ENCODE measurements around the gene OSCAR. TPM values are rescaled to one million over a fixed set of nuclear protein-coding genes. Genes with fewer than 3 reads are reported as not detected.

Gene OSCAR
- total RNA-seq, 2 donors from 2014 or later: 2.4 TPM; not detected in 1

DNA sequence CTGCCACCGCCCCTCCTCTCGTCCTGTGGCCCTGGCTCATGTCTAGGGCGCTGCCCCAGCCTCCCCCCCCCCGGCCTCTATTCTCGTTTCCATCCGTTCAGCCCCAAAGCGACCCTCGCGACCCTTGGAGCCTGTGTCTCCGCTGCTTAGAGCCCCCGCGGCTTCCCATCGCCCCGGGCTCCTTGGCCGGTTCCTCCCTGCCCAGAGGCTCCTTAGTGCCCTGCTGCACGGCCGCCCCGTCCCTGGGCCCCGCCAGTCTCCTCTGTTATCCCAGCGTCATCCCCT, 27.8 kb upstream of the OSCAR start:
- H3K4me3 ChIP-seq: no peak overlapping the region
- H3K9me3 ChIP-seq: no peaks in the 10 kb centered on the region
- TF ChIP-seq, protein P1, sequence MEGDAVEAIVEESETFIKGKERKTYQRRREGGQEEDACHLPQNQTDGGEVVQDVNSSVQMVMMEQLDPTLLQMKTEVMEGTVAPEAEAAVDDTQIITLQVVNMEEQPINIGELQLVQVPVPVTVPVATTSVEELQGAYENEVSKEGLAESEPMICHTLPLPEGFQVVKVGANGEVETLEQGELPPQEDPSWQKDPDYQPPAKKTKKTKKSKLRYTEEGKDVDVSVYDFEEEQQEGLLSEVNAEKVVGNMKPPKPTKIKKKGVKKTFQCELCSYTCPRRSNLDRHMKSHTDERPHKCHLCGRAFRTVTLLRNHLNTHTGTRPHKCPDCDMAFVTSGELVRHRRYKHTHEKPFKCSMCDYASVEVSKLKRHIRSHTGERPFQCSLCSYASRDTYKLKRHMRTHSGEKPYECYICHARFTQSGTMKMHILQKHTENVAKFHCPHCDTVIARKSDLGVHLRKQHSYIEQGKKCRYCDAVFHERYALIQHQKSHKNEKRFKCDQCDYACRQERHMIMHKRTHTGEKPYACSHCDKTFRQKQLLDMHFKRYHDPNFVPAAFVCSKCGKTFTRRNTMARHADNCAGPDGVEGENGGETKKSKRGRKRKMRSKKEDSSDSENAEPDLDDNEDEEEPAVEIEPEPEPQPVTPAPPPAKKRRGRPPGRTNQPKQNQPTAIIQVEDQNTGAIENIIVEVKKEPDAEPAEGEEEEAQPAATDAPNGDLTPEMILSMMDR (IDR thresholded peaks at IDR 0.05): no peak
- no peak for DNase-seq (ENCODE audit: low spot score)
- H3K27me3 ChIP-seq: no peaks in the 10 kb centered on the region
- peaks cover 79% of the 10 kb centered on the region for H3K36me3 ChIP-seq
- no peaks in the 10 kb centered on the region for H3K4me1 ChIP-seq
- H3K27ac ChIP-seq: no peak overlapping the region

DNA sequence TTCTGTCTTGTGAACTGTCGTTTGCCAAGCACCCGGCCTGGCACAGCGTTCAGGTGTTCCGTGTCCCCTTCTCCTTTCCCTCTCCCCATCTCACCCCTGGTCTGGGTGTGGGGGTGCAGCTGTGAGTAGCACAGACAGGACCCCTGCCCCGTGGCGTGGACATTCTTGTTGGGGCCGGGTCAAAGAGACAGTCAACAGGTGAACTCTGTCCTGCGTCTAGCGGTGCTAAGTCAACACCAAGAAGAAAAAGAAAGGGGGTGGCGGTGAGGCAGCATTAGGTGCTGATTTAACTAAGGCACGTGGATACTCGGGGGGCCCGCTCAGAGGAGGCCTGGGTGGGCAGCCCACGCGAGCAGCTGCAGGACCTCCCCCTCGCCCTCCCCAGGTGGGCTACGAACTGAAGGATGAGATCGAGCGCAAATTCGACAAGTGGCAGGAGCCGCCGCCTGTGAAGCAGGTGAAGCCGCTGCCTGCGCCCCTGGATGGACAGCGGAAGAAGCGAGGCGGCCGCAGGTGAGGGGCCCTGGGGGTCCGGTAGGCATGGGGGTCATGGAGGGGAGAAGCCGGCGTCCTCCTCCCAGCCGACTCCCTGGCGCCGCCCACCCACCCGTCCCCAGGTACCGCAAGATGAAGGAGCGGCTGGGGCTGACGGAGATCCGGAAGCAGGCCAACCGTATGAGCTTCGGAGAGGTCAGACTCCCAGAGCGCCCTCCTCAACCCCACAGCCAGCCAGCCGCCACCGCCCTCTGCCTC, 27.3 kb upstream of the OSCAR start:
- no peak overlapping the region for H3K4me3 ChIP-seq
- no peak for DNase-seq (ENCODE audit: low spot score)
- no peaks in the 10 kb centered on the region for H3K4me1 ChIP-seq
- H3K27me3 ChIP-seq: no peaks in the 10 kb centered on the region
- no peak overlapping the region for H3K27ac ChIP-seq
- TF ChIP-seq, protein P1 (IDR thresholded peaks at IDR 0.05): no peak
- peaks cover 84% of the 10 kb centered on the region for H3K36me3 ChIP-seq
- H3K9me3 ChIP-seq: no peaks in the 10 kb centered on the region

DNA sequence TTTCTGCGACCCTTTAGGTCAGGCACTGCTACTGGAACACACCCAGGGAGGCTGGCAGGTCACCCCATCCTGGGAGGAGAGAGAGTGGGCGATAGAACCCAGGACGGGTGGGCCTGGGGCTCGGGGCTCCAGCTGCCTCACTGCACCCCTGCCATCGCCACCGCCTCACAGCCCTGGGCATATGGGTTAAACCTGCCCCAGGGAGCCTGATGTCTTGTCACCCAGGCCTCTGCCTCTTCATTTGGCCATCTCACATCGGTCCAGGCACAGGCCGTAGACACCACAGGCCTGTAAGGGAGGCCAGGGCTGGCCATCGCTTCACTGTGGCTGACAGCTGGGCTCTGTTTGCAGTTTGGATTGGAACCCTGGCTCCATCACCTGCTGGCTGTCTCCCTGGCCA, 25.1 kb upstream of the OSCAR start:
- Histone ChIP-seq H3K36me3 (peaks cover 86% of the 10 kb centered on the region), H3K4me1 (no peaks in the 10 kb centered on the region), H3K27ac (no peak overlapping the region), H3K27me3 (no peaks in the 10 kb centered on the region), H3K9me3 (no peaks in the 10 kb centered on the region), H3K4me3 (no peak overlapping the region)
- TF ChIP-seq, protein P1 (IDR thresholded peaks at IDR 0.05): no peak
- DNase-seq (ENCODE audit: low spot score): no peak

DNA sequence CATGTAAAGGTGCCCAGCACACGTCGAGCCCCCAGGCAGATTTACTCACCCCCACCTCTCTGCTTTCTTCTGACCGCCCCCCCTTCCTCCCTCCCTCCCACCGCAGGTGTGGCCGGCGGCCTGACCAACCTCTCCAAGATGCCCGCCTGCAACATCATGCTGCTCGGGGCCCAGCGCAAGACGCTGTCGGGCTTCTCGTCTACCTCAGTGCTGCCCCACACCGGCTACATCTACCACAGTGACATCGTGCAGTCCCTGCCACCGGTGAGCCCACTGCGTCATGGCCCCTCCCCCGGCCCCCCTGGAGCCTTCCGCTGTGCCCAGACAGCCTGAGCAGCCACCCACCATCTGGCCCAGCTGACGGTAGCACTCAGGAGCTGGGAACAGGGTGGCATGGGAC, 23.8 kb upstream of the OSCAR start:
- H3K36me3 ChIP-seq: peaks cover 91% of the 10 kb centered on the region

DNA sequence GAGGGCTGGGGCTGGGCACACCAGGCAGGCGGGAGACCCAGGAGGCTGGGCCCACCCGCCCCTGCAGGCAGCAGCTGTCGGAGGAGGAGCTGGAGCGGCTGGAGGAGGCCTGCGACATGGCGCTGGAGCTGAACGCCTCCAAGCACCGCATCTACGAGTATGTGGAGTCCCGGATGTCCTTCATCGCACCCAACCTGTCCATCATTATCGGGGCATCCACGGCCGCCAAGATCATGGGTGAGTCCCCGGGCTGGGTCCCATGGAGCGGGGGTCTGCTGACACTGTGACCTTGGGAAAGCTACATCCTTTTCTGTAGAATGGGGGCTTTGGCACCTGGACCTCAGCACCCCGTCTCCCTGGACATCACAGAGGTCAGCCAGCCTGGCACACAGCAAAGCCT, 23.1 kb upstream of the OSCAR start:
- TF ChIP-seq, protein P1 (IDR thresholded peaks at IDR 0.05): no peak
- DNase-seq (ENCODE audit: low spot score): no peak
- peaks cover 90% of the 10 kb centered on the region for H3K36me3 ChIP-seq
- no peaks in the 10 kb centered on the region for H3K4me1 ChIP-seq
- no peak overlapping the region for H3K4me3 ChIP-seq
- H3K27me3 ChIP-seq: no peaks in the 10 kb centered on the region
- no peak overlapping the region for H3K27ac ChIP-seq
- H3K9me3 ChIP-seq: no peaks in the 10 kb centered on the region

More for the DNA sequence above, 23.8 kb upstream of the OSCAR start:
- H3K4me1 ChIP-seq: no peaks in the 10 kb centered on the region
- no peaks in the 10 kb centered on the region for H3K9me3 ChIP-seq
- no peak for DNase-seq (ENCODE audit: low spot score)
- no peaks in the 10 kb centered on the region for H3K27me3 ChIP-seq
- no peak overlapping the region for H3K27ac ChIP-seq
- TF ChIP-seq, protein P1 (IDR thresholded peaks at IDR 0.05): no peak
- H3K4me3 ChIP-seq: no peak overlapping the region

DNA sequence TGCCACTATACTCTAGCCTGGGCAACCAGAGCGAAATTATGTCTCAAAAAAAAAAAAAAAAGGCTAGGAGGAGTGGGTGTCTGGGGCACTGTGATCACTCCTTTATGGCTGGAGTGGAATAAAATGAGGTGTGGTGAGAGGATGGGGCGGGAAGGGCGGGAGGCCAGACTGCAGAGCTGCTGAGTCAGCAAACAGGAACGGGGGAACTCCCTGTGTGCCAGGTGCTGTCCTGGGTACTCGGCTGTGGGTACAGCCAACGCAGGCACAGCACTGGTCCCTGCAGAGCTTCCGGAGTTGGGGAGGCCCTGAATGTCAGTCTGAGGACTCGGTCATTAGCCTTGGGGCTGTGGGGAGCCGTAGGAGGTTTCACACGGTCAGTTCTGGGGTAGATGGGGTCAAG, 20.7 kb upstream of the OSCAR start:
- TF ChIP-seq, protein P1 (IDR thresholded peaks at IDR 0.05): no peak
- no peaks in the 10 kb centered on the region for H3K27me3 ChIP-seq
- no peak for DNase-seq (ENCODE audit: low spot score)
- peaks cover 73% of the 10 kb centered on the region for H3K36me3 ChIP-seq
- H3K4me3 ChIP-seq: no peak overlapping the region
- H3K4me1 ChIP-seq: peaks cover 0 to 9% of the 10 kb centered on the region in 2 donors
- H3K9me3 ChIP-seq: no peaks in the 10 kb centered on the region
- H3K27ac ChIP-seq: no peak overlapping the region

Measured in right atrium auricular region (tissue), 2 donors.